ENCODE measurements around the gene HTRA3. TPM values are rescaled to one million over a fixed set of nuclear protein-coding genes. Genes with fewer than 3 reads are reported as not detected.

HTRA3 gene
- total RNA-seq, 1 experiment from 2014 or later = 2.8 TPM

DNA sequence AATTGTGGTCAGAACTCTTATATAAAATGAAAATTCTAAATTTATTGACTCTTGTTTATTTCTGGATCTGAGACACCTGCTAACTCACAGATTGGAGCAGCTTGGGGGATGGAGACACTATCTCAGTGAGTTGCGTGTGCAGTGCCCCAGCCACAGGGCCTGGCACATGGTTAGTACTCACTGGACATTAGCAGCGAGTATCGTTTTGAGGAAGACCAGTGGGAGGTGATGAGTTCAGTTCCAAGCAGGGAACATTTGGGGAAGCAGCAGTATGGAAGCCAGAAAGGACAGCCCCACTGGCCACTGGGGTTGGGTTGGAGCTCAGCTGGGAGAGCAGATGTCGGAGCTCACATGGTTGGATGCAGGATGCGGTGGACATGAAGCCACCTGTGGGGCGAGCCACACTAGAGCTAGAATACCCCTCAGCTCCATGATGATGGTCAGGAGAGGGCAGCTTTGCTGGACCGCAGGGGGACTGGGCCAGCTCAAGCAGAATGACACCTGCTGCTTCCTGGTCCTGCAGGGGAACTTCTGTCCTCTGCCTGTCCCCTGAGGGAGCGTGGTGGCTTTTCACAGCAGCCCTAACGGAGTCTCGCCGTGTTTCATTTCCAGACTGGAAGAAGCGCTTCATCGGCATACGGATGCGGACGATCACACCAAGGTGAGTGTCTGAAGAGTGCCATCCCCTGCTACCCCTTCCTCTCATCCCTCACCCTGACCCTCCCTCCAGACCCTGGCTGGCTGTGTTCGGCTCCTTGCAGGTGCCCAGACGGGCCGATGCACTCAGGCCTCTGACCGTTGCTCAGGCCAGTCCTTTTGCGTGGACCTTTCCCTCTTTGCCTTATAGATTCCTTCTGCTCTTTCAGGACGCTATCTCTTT lies 32.5 kb downstream of the HTRA3 start:
- H3K27me3 ChIP-seq (ENCODE audit: low read length) = no peaks in the 10 kb centered on the region
- BruUV-seq (replicated peaks) = no TSS peak
- H3K4me2 ChIP-seq (ENCODE audit: low read length) = no peak overlapping the region
- DNase-seq (no peak), ATAC-seq (no peak)
- no peaks in the 10 kb centered on the region for H3K79me2 ChIP-seq (ENCODE audit: low read length)
- H4K20me1 ChIP-seq (ENCODE audit: low read length) = no peaks in the 10 kb centered on the region
- CTCF ChIA-PET = no interaction called here
- no peaks in the 10 kb centered on the region for H3K9me2 ChIP-seq (replicated peaks; ENCODE audit: low read length)
- no peak for TF ChIP-seq CTCF (conservative IDR thresholded peaks at IDR 0.05; ENCODE audit: low read depth, low read length)
- TF ChIP-seq EZH2 (IDR thresholded peaks at IDR 0.05; ENCODE audit: low read length, unreplicated experiment) = no peak
- no peak for TF ChIP-seq EZH2phosphoT487 (IDR thresholded peaks at IDR 0.05; ENCODE audit: borderline replicate concordance, low read length)
- H3K4me1 ChIP-seq (ENCODE audit: insufficient read depth, low read length) = peaks cover 14% of the 10 kb centered on the region
- H3K4me3 ChIP-seq (ENCODE audit: low read length) = no peak overlapping the region
- no peak overlapping the region for H3K27ac ChIP-seq (ENCODE audit: low read length)
- H3F3A ChIP-seq (ENCODE audit: low read length, unreplicated experiment) = no peaks in the 10 kb centered on the region
- POLR2A ChIA-PET (ENCODE audit: unreplicated experiment) = no interaction called here
- H2AFZ ChIP-seq (ENCODE audit: low read length) = no peak overlapping the region
- H3K36me3 ChIP-seq (ENCODE audit: low read depth, low read length) = no peaks in the 10 kb centered on the region
- intact Hi-C loops (cut with micrococcal nuclease) = no loop called here
- H3K9ac ChIP-seq (ENCODE audit: low read length) = no peak overlapping the region
- no peaks in the 10 kb centered on the region for H3K9me3 ChIP-seq (ENCODE audit: low read length)

- H3K4me3 ChIP-seq (ENCODE audit: low read length) = no peak overlapping the region
- H3K27ac ChIP-seq (ENCODE audit: low read length) = 0 out of 2 replicates have a peak overlapping the region, but pooled peaks have one; percentile 30
- no TSS peak for BruUV-seq (replicated peaks)
These were observed 33.5 kb downstream of the HTRA3 start for GRCh38 chr4:8303081-8303480.

More at GRCh38 chr4:8303081-8303480, 33.5 kb downstream of the HTRA3 start:
- TF ChIP-seq EZH2phosphoT487 (IDR thresholded peaks at IDR 0.05; ENCODE audit: borderline replicate concordance, low read length) (no peak), CTCF (conservative IDR thresholded peaks at IDR 0.05; ENCODE audit: low read depth, low read length) (no peak), EZH2 (IDR thresholded peaks at IDR 0.05; ENCODE audit: low read length, unreplicated experiment) (no peak)
- Histone ChIP-seq H3K9me3 (ENCODE audit: low read length) (no peaks in the 10 kb centered on the region), H3K9ac (ENCODE audit: low read length) (no peak overlapping the region), H3K27me3 (ENCODE audit: low read length) (no peaks in the 10 kb centered on the region), H3K4me1 (ENCODE audit: insufficient read depth, low read length) (peaks cover 14% of the 10 kb centered on the region), H3K4me2 (ENCODE audit: low read length) (0 out of 2 replicates have a peak overlapping the region, but pooled peaks have one; percentile 14), H2AFZ (ENCODE audit: low read length) (no peak overlapping the region), H4K20me1 (ENCODE audit: low read length) (no peaks in the 10 kb centered on the region), H3K9me2 (replicated peaks; ENCODE audit: low read length) (no peaks in the 10 kb centered on the region), H3K36me3 (ENCODE audit: low read depth, low read length) (no peaks in the 10 kb centered on the region), H3F3A (ENCODE audit: low read length, unreplicated experiment) (no peaks in the 10 kb centered on the region), H3K79me2 (ENCODE audit: low read length) (no peaks in the 10 kb centered on the region)
- ATAC-seq = no peak
- ChIA-PET POLR2A (ENCODE audit: unreplicated experiment) (no interaction called here), CTCF (no interaction called here)
- intact Hi-C loops (cut with micrococcal nuclease) = no loop called here
- no peak for DNase-seq
